IPS DF 4.7 (cell line): Measurements from ENCODE around the gene PDXK.
"Not testable (repeated sequence)": the region's sequence is repeated elsewhere in the genome, so short reads cannot be mapped to it uniquely, and the experiment has no call there.

Experiments used
- DNase-seq: peaks from one replicate; pipeline ENCODE4 v3.0.0-alpha.2; 2013; ENCODE audit warnings: low spot score; ENCODE audit errors: extremely low read depth

PDXK gene

GRCh38 chr21:43718872-43719747 lies at the start of gene PDXK:
Gene PDXK, plus strand, starts transcription at chr21:43719129. Its CDS starts 166 bp downstream, at chr21:43719295.
- DNase-seq: no peak

GRCh38 chr21:43669828-43670605 lies 48.9 kb upstream of the PDXK start:
- DNase-seq: no peak

- no peak for DNase-seq
Observed at GRCh38 chr21:43675871-43676270, 43.1 kb upstream of the PDXK start.

GRCh38 chr21:43676391-43676790 lies 42.5 kb upstream of the PDXK start:
- DNase-seq: no peak

GRCh38 chr21:43679951-43680350 lies 39.0 kb upstream of the PDXK start:
- DNase-seq: no peak

- DNase-seq: not testable (repeated sequence)
Observed at GRCh38 chr21:43680421-43680820, 38.5 kb upstream of the PDXK start.

GRCh38 chr21:43681650-43682049 lies 37.3 kb upstream of the PDXK start:
- DNase-seq: no peak

GRCh38 chr21:43684424-43684823 lies 34.5 kb upstream of the PDXK start:
- no peak for DNase-seq

- no peak for DNase-seq
Observed at GRCh38 chr21:43686811-43687565, 31.9 kb upstream of the PDXK start.

GRCh38 chr21:43687566-43688399 lies 31.1 kb upstream of the PDXK start:
- no peak for DNase-seq

- no peak for DNase-seq
Observed at GRCh38 chr21:43688906-43689305, 30.0 kb upstream of the PDXK start.

GRCh38 chr21:43689556-43690337 lies 29.2 kb upstream of the PDXK start:
- no peak for DNase-seq

- no peak for DNase-seq
Observed at GRCh38 chr21:43690346-43690745, 28.6 kb upstream of the PDXK start.

GRCh38 chr21:43691086-43691795 lies 27.7 kb upstream of the PDXK start:
- DNase-seq: no peak

- no peak for DNase-seq
Observed at GRCh38 chr21:43691801-43692200, 27.1 kb upstream of the PDXK start.

GRCh38 chr21:43692949-43693348 lies 26.0 kb upstream of the PDXK start:
- no peak for DNase-seq

- DNase-seq: no peak
Observed at GRCh38 chr21:43693981-43694380, 24.9 kb upstream of the PDXK start.

GRCh38 chr21:43694437-43695079 lies 24.4 kb upstream of the PDXK start:
- DNase-seq: no peak

GRCh38 chr21:43696214-43696613 lies 22.7 kb upstream of the PDXK start:
- DNase-seq: no peak
